Fibroblast of gingiva (primary cell): ENCODE results near the gene GATC.
"Not testable (repeated sequence)": the region's sequence is repeated elsewhere in the genome, so short reads cannot be mapped to it uniquely, and the experiment has no call there.

Experiments used
- DNase-seq: peaks from one replicate; pipeline ENCODE4 v3.0.0-alpha.2; 2011; ENCODE audit warnings: low read depth

The GATC gene

DNA sequence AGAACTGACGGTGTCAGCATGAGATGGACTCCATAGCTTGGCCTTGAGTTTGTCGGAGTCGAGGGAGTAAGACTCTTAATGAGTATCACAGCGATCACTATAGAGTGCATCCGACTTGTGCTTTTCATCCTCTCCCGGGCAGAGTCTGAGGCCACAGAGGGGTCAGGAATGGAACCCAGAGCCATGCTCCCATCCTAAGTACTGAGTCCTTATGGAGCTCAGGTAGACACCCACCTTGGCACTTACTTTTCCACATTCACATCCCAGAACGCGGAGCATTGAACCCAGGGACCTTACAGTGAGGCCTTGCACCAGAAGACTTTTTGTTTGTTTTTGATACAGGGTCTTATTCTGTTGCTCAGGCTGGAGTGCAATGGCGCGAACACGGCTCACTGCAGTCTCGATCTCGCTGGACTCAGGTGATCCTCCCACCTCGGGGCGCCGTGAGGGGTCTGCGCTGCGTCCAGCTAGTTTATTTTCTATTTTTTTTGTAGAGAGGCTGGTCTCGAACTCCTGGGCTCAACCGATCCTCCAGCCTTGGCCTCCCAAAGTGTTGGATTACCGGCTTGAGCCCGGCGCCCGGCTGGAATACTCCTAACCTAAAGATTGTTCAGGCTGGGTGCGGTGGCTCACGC is 24.0 kb downstream of the GATC start:
- no peak for DNase-seq

DNA sequence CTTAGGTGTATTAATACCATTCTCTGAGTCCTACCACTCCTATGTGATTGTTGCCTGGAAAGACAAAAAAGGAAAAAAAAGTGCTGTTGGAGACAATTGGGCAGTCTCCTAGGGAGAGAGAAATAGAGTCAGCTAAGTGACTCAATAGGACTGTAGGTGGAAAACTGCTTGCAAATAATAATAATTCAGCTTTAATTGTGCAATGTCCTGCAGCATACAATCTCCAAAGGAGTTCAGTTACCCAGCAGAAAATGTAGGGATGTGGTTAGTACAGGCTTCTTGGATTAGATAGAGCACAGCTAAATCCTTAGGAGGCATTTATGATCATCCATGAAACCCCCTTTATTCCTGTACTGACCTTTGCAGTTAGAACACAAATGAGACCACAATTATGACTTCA is 26.3 kb downstream of the GATC start:
- DNase-seq: no peak

DNA sequence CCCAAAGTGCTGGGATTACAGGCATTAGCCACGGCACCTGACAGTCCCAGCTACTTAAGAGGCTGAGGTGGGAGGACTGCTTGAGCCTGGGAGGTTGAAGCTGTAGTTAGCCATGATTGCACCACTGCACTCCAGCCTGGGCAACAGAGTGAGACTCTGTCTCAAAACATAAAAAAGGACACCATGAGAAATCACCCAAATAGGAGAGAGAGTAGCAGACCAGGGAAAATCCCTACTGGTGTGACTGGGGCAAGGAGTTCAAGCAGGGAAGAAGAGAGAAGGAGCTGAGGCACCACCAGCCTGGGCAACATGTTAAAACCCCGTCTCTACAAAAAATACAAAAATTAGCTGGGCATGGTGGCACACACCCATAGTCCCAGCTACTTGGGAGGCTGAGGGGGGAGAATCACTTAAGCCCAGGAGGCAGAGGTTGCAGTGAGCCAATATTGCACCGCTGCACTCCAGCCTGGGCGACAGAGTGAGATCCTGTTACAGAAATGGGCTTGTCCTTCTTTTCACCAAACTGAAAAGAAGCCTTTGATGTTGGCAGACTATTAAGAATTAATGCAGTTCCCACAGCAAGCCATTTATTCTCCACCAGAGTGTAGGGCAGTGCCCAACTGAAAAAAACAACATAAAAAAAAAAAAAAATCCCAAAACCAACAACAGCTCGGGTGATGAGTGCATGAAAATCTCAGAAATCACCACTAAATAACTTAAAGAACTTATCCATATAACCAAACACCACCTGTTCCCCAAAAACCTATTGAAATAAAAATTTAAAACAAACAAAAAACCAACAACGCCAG is 27.8 kb downstream of the GATC start:
- DNase-seq: no peak

DNA sequence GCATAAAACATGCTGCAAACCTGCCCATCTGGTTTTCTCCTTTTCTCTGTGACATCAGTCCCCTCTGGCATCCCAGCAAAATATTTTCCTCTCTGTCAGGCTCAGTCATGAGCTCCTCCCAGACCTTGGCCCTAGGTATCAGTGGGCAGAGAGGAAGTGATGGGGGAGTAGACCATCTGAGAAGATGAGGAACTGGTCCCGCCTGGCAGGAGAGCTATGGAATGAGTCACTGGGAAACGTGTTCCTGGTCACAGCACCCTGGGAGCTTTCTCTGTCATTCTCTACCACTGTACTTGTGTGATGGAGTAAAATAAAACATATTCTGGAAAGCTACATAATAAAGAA is 28.3 kb downstream of the GATC start:
- no peak for DNase-seq

DNA sequence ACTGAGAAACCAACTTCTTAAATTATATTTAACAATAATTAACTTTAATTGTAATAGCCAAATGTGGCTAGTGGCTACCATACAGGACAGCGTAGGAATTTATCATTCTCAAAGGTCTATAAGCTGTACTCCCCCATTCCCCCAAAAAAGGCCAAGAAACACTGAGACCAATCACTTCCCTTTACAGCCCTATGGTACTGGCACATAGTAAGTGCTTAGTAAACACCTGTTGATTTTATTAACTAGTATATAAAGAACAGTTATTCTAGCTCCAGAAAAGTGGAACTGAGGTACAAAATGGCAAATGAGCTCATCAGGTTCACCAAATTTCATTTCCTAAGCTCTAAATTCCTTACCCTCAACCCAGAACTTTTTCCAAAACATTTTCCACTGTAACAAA is 29.4 kb downstream of the GATC start:
- DNase-seq: no peak

DNA sequence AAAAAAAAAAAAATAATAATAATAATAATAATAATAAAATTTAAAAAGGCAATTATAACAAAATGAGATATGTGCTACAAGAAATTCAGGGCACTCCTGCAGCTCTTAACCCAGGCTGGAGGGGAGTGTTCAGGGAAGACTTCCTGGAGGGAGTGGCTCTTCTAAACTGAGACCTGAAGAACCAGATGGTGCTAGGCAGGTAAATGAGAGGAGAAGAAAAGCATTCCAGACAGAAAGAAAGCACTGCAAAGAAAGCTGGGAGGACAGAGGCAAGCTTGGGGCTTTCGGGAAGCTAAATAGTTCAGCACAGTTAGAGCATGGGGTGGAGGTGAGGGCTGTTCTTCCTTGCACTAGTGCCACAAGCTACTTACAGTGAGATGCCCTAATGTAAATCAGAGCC is 33.2 kb downstream of the GATC start:
- DNase-seq: no peak

DNA sequence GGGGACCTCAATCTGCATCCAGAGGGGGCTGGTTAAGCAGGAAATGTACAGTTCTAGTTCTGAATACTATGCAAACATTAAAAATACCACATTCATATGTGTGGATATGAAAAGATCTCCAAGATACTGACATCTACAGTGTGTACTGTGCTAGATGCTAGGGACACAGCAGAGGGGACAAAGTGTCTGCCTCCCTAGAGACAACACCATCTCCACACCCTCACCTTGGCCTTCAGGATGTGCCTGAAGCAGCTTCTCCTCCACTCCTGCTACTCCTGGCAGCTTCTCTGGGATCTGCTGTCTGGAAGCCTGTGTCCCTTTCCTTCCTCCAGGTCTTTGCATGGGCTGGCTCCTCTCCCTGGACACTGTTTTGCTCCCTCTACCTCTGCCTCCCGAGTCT is 34.0 kb downstream of the GATC start:
- no peak for DNase-seq

DNA sequence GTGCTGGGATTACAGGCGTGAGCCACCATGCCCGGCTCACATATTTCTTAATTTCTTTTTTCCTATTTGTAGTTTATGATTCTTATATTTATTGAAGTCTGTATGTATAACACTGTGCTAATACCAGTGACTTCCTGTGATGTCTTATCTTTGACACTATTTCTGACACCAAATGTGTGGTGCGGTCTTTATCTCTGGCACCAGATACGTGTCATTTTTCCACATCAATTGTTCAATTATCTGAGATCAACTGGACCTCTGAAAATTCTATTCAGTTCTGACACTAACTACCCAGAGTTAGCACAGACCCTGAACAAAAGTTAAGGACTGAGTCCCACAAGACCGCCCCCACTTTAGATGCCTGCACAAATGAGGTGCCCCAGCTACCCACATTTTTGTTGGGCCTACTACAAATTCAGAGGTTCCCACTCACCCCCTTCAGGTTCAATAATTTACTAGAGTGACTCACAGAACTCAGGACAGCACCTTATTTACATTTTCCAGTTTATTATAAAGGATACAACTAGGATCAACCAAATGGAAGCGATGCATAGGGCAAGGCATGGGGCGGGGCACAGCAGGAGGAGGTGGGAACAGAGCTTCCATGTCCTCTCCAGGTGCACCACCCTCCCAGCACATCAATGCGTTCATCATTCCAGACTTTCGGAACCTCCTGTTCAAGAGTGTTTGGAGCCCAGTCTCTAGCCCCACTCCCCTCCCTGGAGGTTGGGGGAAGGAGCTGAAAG is 35.0 kb downstream of the GATC start:
- DNase-seq: no peak

DNA sequence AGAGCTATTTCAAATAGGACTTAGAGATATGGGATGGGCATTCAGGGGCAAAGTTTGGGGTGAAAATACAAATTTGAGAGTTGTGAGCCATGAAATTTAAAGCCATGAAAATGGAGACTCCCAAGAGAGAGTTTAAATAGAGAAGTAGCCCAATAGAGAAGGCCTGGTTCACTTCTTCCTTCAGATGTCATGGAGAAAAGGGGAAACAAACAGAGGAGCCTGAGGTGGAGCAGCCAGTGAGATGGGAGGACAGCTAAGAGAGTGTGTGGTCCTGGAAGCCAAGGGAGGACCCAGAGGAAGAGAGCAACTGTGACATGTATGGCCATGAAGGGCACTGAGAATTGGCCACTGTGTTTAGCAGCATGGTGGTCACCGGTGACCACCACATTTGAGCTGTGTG is 37.4 kb downstream of the GATC start:
- DNase-seq: no peak

DNA sequence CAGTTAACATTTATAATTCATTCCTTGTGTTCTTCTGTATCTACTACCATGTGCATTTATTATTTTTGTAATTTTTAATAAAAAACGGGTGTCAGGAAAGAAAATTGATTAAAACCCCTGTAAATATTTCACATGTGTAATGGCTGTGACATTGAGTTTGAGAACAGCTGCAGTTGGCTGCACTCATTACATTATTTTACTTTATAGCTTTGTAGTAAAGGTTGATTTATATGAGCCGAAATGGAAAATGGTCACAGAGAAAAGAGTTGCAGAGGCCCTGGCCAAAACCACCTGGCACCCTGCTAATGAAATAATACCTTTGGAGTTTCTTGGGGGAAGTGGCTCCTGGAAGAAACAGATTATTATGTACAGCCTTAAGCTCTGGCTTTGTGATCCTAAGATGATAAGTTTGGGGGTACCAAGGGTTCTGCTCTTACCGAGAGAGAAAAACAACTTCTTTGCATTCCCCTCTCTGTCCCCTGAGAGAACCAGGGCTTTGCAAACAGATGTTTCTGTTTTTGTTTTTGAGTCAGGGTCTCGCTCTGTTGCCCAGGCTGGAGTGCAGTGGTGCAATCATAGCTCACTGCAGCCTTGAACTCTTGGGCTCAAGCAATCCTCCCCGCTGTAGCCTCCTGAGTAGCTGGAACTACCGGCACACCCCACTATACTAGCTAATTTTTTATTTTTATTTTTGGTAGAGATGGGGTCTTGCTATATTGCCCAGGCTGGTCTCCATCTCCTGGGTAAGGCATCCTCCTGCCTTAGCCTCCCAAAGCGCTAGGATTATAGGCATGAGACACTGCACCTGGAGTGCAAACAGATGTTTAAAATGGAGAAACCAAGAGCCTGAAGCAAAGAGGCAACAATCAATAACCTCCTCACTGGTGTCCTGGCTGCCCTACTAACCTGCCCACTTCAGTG is 40.0 kb downstream of the GATC start:
- DNase-seq: no peak

DNA sequence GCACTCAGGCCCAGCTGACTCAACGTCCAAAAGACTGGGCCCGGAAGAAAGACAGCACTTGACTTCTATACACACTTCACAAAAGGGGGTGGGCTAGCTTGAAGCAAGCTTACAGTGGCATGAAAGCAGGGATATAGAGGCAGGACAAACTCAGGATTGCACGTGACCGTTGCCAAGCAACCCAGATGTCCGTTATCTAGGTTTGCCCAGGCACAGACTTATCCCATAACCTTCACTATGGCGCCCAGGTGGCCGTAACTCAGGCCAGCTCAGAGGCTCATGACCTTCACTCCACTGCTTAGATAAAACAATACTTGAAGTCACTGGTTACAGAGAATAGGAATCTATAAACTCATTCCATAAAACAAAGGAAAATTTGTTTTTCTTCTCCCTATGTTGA is 41.3 kb downstream of the GATC start:
- not testable (repeated sequence) for DNase-seq

DNA sequence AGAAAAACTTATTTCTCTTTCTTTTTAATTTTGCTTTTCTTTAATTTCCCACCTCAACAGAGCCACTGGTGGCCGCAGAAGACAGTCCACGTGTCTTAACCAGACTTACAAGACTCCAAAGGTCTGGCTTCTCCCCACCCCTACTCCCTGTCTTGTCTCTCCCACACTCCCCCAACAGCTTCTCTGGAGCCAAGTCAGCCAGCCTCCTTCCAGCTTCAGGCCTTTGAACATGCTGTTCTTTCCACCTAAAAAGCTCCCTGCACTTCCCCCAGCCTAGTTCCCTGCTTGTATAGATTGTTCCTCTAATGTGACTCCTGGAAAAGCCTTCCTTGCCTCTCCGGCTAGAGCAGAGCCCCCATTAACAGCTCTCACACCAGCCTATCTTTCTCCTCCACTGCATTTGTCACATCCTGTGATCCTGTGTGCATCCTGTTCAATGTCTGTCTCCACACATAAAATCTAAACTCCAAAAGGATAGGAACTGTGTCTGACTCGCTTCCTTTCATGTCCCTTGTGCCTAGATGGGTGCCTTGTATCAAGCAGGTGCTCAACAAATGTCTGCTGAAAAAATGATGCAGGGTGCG is 41.9 kb downstream of the GATC start:
- no peak for DNase-seq

DNA sequence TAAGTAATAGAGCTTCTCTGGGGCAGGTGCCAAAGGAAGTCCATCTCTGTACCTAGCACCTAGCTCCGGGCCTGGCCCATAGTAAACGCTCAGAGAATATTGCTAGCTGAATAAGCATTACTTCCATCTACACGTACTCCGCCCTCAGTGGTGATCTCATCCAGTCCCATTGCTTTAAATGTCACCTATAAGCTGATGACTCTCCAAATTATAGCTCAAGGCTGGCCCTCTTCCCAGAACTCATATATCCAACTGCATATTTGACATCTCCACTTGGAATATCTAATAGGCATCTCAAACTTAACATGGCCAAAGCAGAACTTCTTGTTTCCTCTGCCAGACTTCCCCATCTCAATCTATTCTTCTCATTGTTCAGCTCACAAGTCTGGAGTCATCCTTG is 42.8 kb downstream of the GATC start:
- no peak for DNase-seq

DNA sequence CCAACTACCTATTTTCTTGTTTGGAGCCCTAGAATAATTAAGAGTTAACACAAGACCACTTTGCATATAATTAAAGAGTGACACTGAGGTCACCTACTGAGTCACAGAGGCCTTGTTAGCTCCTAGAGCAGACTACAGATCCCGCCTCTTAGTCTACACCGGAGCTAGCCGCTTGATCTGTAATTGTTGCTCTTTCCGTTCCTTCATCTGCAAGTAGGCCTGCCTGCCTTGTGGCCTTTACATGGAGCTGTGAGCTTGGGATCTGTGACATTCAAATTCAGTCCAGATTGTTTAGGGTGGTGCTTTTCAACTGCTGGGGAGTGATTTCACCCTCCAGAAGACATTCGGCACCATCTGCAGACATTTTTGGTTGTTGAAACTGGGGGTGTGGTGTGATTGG is 44.1 kb downstream of the GATC start:
- DNase-seq: no peak

DNA sequence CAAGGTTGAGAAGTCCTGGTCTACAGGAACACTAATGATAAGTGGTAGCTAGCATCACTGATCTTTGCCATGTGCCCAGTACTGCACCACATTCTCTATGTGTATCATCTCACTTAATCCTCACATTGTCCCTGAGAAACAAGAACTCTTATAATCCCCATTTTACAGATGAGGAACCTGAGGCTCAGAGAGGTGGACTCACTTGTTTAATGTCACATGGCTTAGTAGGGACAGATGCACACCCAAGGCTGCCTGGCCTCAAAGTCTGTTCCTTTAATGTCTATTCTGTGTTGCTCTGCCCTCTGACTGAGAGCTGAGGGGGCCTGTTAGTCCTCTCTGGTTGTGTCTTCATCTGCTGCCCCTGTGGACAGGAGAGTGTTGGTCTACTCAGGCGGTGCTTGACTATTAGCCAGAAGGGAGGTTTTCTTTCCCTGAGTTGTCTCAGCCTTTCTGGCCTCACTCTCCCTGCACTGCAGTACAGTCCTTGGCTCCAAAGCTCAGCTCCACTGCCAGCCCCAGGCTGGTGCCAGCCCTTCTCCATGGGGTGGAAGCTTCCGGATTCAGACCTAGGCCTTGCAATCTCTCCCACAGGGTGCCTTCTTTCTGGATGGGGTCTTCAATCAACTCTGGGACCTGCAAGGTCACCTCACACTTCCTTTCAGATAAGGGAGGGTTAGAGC is 44.7 kb downstream of the GATC start:
- DNase-seq: no peak

DNA sequence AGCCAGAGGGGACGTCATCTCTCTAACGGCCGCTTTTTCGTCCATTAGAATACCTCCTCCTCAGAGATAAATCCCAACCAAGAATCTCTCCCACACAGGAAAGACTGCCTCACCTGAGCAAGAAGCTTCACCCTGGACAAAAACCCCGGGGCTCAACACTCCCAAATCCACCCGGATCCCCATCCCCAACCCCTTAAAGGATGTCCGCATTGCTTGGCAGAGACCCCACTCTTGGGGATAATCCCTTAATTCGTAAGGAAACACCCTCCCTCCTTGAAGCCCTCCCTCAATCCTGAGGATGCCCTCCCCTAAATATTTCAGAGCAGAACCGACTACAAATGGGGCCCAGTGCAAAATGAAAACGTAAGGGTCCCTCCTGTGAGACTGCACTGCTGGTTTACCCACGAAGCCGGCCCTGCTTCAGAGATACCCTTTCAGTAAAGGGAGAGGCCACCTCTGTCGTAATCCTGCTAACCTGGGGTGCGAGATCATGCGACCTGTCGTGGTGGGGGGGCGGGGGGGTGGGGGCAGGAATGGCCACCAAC is 49.0 kb downstream of the GATC start:
- no peak for DNase-seq

DNA sequence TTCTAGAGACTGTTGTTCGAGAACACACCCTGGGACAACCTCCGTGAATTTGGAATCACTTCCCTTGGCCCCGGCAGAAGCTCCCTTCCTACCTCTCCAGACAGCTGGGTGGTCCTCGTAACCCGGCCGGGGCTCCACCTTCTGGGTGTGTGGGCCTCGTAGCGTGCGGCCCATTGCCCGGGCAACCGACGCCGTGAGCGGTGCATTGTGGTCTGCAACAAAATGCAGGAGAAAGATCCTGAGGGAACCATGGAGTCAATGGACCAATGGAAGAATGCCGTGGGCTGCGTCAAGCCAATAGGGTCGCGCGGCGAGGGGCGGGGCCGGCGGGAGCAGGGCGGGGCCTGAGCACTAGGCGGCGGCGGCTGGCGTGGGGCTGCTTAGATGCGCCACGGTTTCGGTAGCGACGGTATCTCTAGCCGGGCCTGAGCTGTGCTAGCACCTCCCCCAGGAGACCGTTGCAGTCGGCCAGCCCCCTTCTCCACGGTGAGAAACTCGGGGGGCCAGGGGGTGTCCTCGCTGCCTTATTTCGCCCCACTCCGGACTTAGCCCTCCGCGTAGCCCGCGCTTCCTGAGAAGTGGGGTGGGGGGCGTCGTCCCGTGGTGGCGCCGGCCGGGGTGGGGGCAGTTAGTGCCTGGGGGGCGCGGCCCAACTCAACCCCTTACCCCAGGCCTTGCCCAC is 49.6 kb downstream of the GATC start, which contains the start of gene DYNLL1:
TSS of gene DYNLL1 (plus strand) at position 383 of the 682 bp plus-strand sequence. CDS start 309 bp downstream, outside the sequence.
- peak; percentile 94 for DNase-seq

DNA sequence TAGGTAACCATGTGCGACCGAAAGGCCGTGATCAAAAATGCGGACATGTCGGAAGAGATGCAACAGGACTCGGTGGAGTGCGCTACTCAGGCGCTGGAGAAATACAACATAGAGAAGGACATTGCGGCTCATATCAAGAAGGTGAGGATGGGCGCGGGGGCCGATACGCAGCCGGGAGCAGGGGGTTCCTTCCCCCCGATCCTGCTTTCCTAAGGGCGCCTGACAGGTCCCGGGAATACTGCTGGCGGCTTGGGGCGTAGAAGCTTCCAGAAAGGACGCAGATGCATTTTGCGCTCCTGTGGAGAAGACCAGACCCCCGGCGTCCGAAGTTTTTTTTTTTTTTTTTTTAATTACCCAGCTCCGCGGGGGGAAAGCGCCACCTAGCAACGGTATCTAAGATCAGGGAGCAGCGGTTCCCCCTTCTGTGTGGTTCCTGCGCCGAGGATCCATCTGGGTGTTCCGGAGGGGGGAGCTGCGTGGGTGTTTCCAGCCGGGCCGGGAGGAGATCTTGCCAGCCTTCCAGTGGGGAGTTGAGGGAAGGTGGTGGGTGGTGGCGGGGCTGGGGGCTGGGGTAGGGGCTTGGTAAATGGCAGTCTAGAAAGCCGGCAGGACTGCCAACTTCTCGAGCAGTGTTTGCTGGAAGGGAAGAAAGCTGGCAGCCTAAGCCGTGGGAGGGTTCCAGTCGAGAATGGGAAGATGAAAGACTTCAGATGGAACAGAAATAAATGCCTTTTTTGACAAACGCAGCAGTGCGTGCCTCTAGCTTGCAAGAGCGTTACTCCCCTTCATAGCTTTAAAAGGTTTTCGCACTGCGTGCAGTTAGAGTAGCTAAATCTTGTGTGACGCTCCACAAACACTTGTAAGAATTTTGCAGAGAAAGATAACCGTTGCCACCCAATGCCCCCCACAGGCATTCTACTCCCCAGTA is 50.4 kb downstream of the GATC start:
- peak; percentile 34 for DNase-seq

DNA sequence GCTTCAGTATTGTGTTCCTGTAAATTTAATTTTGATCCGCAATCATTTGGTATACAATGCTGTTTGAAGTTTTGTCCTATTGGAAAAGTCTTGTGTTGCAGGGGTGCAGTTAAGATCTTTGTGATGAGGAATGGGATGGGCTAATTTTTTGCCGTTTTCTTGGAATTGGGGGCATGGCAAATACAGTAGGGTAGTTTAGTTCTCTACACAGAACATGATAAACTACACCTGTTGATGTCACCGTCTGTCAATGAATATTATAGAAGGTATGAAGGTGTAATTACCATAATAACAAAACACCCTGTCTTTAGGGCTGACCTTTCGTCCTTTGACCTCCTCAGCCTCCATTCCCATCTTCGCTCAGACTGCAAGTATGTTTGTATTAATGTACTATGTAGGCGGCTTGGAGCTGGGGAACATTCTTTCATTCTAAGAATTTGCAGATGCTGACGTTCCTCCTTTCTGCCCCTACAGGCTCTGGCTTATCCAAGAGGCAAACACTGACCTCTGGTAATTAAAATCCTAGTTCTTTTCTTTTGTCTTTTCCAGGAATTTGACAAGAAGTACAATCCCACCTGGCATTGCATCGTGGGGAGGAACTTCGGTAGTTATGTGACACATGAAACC is 51.4 kb downstream of the GATC start:
- DNase-seq: peak; percentile 20
